IPS-11a (cell line): ENCODE results near the gene NAP1L5.

Experiments
- H3K4me3 ChIP-seq: one replicate; pipeline ENCODE4 v1.5.1; 2013; ENCODE audit warnings: low read depth, low read length, control low read depth

Gene NAP1L5

GRCh38 chr4:88697588-88698329, at the start of gene NAP1L5:
NAP1L5 (minus strand) TSS chr4:88697829; CDS start chr4:88697754, 75 bp downstream.
- H3K4me3 ChIP-seq, result peak within 1 kb of the TSS; percentile 31

- no peak overlapping the region for H3K4me3 ChIP-seq
Observed at GRCh38 chr4:88747351-88747750, 49.7 kb upstream of the NAP1L5 start.

GRCh38 chr4:88746206-88746605, 48.6 kb upstream of the NAP1L5 start:
- H3K4me3 ChIP-seq, result no peak overlapping the region

GRCh38 chr4:88745581-88746163, 48.0 kb upstream of the NAP1L5 start:
- no peak overlapping the region for H3K4me3 ChIP-seq

- no peak overlapping the region for H3K4me3 ChIP-seq
Observed at GRCh38 chr4:88745175-88745574, 47.5 kb upstream of the NAP1L5 start.

GRCh38 chr4:88744609-88745008, 47.0 kb upstream of the NAP1L5 start:
- H3K4me3 ChIP-seq, result no peak overlapping the region

- no peak overlapping the region for H3K4me3 ChIP-seq
Observed at GRCh38 chr4:88743696-88744095, 46.1 kb upstream of the NAP1L5 start.

GRCh38 chr4:88742561-88742960, 44.9 kb upstream of the NAP1L5 start:
- H3K4me3 ChIP-seq, result no peak overlapping the region

GRCh38 chr4:88738180-88738579, 40.6 kb upstream of the NAP1L5 start:
- H3K4me3 ChIP-seq, result no peak overlapping the region

- no peak overlapping the region for H3K4me3 ChIP-seq
Observed at GRCh38 chr4:88737307-88737941, 39.8 kb upstream of the NAP1L5 start.

GRCh38 chr4:88736264-88736663, 38.6 kb upstream of the NAP1L5 start:
- H3K4me3 ChIP-seq, result no peak overlapping the region

- H3K4me3 ChIP-seq, result no peak overlapping the region
Observed at GRCh38 chr4:88735564-88735963, 37.9 kb upstream of the NAP1L5 start.

GRCh38 chr4:88734403-88734949, 36.8 kb upstream of the NAP1L5 start:
- H3K4me3 ChIP-seq, result no peak overlapping the region

GRCh38 chr4:88732714-88733368, 35.2 kb upstream of the NAP1L5 start:
- no peak overlapping the region for H3K4me3 ChIP-seq

- no peak overlapping the region for H3K4me3 ChIP-seq
Observed at GRCh38 chr4:88731381-88731780, 33.8 kb upstream of the NAP1L5 start.

GRCh38 chr4:88730811-88731210, 33.2 kb upstream of the NAP1L5 start:
- H3K4me3 ChIP-seq, result no peak overlapping the region

GRCh38 chr4:88729146-88729760, 31.6 kb upstream of the NAP1L5 start:
- no peak overlapping the region for H3K4me3 ChIP-seq

- no peak overlapping the region for H3K4me3 ChIP-seq
Observed at GRCh38 chr4:88728146-88728545, 30.5 kb upstream of the NAP1L5 start.

- no peak overlapping the region for H3K4me3 ChIP-seq
Observed at GRCh38 chr4:88725986-88726385, 28.4 kb upstream of the NAP1L5 start.

- no peak overlapping the region for H3K4me3 ChIP-seq
Observed at GRCh38 chr4:88725143-88725542, 27.5 kb upstream of the NAP1L5 start.

- H3K4me3 ChIP-seq, result no peak overlapping the region
Observed at GRCh38 chr4:88724406-88724805, 26.8 kb upstream of the NAP1L5 start.
